GM12864 (cell line): Measurements from ENCODE around the gene SBK2.
"Not testable (repeated sequence)": the region's sequence is repeated elsewhere in the genome, so short reads cannot be mapped to it uniquely, and the experiment has no call there.

Experiments
- DNase-seq: peaks from one replicate; pipeline ENCODE4 v3.0.0-alpha.2; 2011; ENCODE audit warnings: low read depth
- H3K4me3 ChIP-seq: 2 replicates; pipeline ENCODE4 v1.5.1; 2011; ENCODE audit warnings: mild to moderate bottlenecking, low read depth, low read length, control low read depth
- TF ChIP-seq, protein P1 (sequence below): IDR thresholded peaks from 2 replicates; pipeline ENCODE4 v1.5.1; 2011; ENCODE audit warnings: low read depth, mild to moderate bottlenecking, moderate library complexity, low read length, control low read depth, inconsistent platforms; ENCODE audit errors: missing control alignments

SBK2 gene, protein sequence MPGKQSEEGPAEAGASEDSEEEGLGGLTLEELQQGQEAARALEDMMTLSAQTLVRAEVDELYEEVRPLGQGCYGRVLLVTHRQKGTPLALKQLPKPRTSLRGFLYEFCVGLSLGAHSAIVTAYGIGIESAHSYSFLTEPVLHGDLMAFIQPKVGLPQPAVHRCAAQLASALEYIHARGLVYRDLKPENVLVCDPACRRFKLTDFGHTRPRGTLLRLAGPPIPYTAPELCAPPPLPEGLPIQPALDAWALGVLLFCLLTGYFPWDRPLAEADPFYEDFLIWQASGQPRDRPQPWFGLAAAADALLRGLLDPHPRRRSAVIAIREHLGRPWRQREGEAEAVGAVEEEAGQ

DNA sequence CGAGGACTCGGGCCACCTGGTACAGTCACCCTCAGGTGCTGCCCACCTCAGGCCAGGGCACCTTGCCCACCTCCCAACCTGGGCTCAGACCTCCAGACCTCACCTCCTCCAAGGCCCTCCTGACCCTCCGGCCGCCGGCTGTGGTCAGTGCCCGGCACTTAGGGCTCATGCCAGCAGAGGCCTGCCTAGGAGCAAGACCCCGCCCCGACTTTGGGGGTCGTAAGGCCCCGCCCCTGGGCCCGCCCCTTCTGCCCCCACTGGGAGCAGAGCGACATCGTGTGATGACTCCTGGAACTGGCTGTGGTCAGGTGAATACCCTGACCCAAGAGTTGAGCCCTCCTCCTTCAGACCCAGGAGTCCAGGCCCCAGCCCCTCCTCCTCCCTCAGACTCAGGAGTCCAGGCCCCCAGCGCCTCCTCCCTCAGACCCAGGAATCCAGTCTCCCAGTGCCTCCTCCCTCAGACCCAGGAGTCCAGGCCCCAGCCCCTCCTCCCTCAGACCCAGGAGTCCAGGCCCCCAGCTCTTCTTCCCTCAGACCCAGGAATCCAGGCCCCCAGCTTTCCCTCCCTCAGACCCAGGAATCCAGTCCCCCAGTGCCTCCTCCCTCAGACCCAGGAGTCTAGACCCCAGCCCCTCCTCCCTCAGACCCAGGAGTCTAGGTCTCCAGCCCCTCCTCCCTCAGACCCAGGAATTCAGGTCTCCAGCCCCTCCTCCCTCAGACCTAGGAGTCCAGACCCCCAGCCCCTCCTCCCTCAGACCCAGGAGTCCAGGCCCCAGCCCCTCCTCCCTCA is at the start of gene SBK2:
Gene SBK2 (minus strand): TSS at position 183 of the 790 bp plus-strand sequence. CDS start 839 bp downstream, outside the sequence.
- DNase-seq, result no peak
- TF ChIP-seq, protein P1, sequence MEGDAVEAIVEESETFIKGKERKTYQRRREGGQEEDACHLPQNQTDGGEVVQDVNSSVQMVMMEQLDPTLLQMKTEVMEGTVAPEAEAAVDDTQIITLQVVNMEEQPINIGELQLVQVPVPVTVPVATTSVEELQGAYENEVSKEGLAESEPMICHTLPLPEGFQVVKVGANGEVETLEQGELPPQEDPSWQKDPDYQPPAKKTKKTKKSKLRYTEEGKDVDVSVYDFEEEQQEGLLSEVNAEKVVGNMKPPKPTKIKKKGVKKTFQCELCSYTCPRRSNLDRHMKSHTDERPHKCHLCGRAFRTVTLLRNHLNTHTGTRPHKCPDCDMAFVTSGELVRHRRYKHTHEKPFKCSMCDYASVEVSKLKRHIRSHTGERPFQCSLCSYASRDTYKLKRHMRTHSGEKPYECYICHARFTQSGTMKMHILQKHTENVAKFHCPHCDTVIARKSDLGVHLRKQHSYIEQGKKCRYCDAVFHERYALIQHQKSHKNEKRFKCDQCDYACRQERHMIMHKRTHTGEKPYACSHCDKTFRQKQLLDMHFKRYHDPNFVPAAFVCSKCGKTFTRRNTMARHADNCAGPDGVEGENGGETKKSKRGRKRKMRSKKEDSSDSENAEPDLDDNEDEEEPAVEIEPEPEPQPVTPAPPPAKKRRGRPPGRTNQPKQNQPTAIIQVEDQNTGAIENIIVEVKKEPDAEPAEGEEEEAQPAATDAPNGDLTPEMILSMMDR, result peak; percentile 13
- no peak within 1 kb of the TSS for H3K4me3 ChIP-seq

DNA sequence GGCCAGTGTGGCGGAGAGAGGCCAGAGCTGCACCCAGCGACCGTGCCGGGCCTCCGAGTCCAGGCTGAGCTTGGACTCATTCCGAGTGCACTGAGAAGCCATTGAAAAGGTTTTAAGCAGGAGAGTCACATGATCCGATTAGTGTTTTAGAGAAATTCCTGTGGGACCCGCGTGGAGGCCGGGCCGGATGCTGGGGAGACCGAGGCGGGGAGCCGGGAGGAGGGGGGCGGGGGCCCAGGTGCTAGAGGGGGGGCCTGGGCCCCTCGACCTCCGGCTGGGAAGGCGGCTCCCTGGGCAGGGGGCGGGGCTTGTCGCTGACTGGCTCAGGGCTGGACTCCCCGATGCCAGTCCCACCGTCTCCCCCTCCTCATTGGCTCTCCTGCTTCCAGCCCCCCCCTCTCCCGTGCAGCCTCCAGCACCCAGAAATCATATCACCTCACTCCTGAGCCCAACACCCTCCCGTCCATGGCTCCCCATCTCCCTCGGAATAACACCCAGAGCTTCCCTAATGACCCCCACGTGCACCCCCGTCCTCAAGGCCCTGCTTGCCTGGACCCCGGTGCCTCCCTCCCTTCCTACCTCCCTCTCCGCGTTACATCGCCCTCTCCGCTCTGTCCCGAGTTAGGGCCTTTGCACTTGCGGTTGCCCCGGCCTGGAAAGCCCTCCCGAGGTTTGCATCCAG is 48.9 kb upstream of the SBK2 start:
- DNase-seq, result no peak
- TF ChIP-seq, protein P1, result no peak
- 0 out of 2 replicates have a peak overlapping the region, but pooled peaks have one; percentile 6 for H3K4me3 ChIP-seq

DNA sequence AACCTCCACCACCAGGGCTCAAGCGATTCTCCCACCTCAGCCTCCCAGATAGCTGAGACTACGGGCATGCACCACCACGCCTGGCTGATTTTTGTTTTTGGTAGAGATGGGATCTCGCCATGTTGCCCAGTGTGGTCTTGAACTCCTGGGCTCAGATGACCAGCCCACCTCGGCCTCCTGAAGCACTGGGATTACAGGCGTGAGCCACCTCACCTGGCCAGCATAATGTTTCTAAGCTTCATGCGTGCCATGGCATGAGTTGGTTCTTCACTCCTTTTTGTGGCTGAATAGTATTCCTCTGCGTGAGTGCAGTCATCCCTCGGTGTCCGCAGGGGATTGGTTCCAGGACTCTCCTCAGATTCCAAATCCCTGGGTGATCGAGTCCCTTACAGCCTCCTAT is 47.9 kb upstream of the SBK2 start:
- no peak for DNase-seq
- TF ChIP-seq, protein P1, result no peak
- H3K4me3 ChIP-seq, result no peak overlapping the region

DNA sequence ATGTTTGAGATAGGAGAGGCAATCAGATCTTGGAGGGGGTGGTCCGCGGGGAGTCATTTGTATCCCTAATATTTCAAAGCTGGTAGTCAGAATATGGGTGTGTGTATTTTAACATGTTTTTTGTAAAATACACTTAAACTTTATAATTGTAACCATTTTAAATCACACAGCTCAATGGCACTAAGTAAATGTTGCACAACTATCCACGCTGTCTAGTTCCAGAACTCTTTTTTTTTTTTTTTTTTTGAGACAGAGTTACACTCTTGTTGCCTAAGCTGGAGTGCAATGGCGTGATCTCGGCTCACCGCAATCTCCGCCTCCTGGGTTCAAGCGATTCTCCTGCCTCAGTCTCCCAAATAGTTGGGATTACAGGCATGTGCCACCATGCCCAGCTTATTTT is 47.0 kb upstream of the SBK2 start:
- not testable (repeated sequence) for DNase-seq, H3K4me3 ChIP-seq

DNA sequence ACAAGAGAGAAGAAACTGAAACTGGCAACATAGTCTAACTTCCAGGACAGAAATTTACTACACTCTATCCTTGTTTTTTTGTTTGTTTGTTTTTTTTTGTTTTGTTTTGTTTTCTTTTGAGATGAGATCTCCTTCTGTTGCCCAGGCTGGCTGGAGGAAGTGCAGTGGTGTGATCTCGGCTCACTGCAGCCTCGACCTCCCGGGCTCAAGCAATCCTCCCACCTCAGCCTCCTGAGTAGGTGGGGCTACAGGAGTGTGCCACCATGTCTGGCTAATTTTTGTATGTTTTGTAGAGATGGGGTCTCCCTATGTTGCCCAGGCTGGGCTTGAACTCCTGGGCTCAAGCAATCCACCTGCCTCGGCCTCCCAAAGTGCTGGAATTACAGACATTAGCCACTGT is 45.4 kb upstream of the SBK2 start:
- not testable (repeated sequence) for H3K4me3 ChIP-seq, DNase-seq

DNA sequence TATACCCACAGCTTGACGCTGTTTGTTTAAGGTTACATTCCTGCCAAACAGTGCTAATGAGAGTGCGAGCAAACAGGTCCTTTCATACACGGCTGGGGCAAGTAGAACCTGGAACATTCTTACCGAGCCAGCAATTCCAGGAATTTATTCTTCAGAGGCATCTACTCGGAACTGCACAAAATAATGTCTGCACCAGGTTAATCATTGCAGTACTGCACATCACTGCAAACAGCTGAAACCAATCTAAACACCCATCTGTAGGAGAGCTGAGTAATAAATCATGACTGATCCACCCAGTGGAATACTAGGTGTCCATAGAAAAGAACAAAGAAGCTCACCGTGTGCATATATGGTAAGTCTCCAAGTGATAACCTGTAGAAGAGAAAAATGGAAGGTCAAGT is 44.9 kb upstream of the SBK2 start:
- DNase-seq, result no peak
- no peak overlapping the region for H3K4me3 ChIP-seq
- TF ChIP-seq, protein P1, result no peak

DNA sequence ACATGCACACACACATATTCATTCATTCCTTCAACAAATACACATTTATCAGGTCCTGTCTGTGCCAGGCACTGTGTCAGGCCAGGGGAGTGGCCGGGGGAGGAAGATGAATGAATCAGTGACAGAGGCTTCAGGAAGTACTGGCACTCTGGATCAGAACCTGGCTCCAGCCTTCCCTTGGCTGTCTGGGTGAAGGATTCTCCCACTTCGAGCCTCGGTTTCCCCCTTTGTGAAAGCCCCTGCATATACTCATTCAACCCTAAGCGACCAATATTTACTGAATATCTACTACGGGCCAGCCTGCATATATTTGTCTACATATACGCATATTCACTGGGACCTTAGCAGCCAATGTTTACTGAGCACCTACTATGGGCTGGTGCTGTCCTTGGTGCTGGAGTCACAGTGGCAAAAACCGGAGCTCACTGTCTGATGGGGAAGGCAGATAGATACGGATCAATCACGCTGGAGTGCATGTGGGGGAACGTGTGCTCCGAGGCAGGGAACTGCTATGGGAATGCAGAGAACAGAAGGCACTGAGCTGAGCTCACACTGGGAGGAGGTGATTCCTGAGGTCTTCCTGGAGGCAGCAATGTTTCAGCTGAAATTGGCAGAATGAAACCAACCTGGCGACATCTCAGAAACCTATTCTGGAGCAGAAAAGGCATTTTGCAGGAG is 44.4 kb upstream of the SBK2 start:
- no peak for DNase-seq

More for the DNA sequence above, 44.4 kb upstream of the SBK2 start:
- H3K4me3 ChIP-seq, result peak overlapping the region; percentile 81
- TF ChIP-seq, protein P1, result no peak
